Spleen (tissue), 11 donors: ENCODE measurements around the gene MUC5B. TPM values are rescaled to one million over a fixed set of nuclear protein-coding genes. Genes with fewer than 3 reads are reported as not detected.

ENCODE experiments used
- DNase-seq: peaks from one replicate; pipeline ENCODE4 v3.0.0-alpha.2; 2020
- H3K27ac ChIP-seq, 8 donors: fragments of 200-600 bp; sonication (generic) in 7 of 8; 1 replicate in 4 of 8; 2 replicates in 4 of 8; pipeline versions ENCODE4 v1.5.0 to v1.8.0; 2016 to 2021; ENCODE audit warnings: inconsistent platforms in 4 of 8, mild to moderate bottlenecking in 4 of 8, moderate library complexity in 1 of 8
- H3K27me3 ChIP-seq, 7 donors: fragments of 200-600 bp; sonication (generic) in 6 of 7; replicated peaks in 1 of 7; 1 replicate in 4 of 7; 2 replicates in 3 of 7; pipeline versions ENCODE4 v1.5.0 to v1.8.0; 2016 to 2021; ENCODE audit warnings: inconsistent platforms in 3 of 7, mild to moderate bottlenecking in 1 of 7
- H3K36me3 ChIP-seq, 6 donors: fragments of 200-600 bp; sonication (generic) in 5 of 6; 1 replicate in 4 of 6; 2 replicates in 2 of 6; pipeline versions ENCODE4 v1.5.0 to v1.8.0; 2016 to 2021; ENCODE audit warnings: inconsistent platforms in 2 of 6
- H3K4me1 ChIP-seq, 6 donors: fragments of 200-600 bp; sonication (generic) in 5 of 6; 1 replicate in 3 of 6; 2 replicates in 3 of 6; pipeline versions ENCODE4 v1.5.0 to v1.8.0; 2016 to 2021; ENCODE audit warnings: inconsistent platforms in 3 of 6
- H3K4me3 ChIP-seq, 8 donors: fragments of 200-600 bp; sonication (generic) in 7 of 8; 1 replicate in 4 of 8; 2 replicates in 4 of 8; pipeline versions ENCODE4 v1.5.0 to v1.8.0; 2016 to 2021; ENCODE audit warnings: inconsistent platforms in 4 of 8, mild to moderate bottlenecking in 4 of 8, moderate library complexity in 2 of 8
- H3K9me3 ChIP-seq, 8 donors: fragments of 200-600 bp; sonication (generic) in 7 of 8; 1 replicate in 4 of 8; 2 replicates in 4 of 8; pipeline versions ENCODE4 v1.5.0 to v1.8.0; 2016 to 2021; ENCODE audit warnings: inconsistent platforms in 4 of 8
- POLR2A ChIP-seq, 3 donors: fragments of 450-650 bp; IDR thresholded peaks; one replicate each; pipeline ENCODE4 v1.5.1; 2017; ENCODE audit warnings: antibody characterized with exemption in 3 of 3, mild to moderate bottlenecking in 1 of 3
- POLR2AphosphoS5 ChIP-seq, 3 donors: sonication (generic); formaldehyde crosslinking; IDR thresholded peaks; one replicate each; pipeline ENCODE4 v1.5.1; 2017; ENCODE audit warnings: antibody characterized with exemption in 3 of 3
- WGBS, 5 donors: extraction: QIAGEN DNeasy Blood & Tissue Kit in 3 of 5; methylation state at CpG; one replicate each; pipeline versions ENCODE4 v1.1.5 to v1.1.7; 2013 to 2018; 5-methylcytosine and 5-hydroxymethylcytosine counted together
- intact Hi-C: fragments of 100-400 bp; cut with DNase I; formaldehyde crosslinking; loops from one replicate; pipeline ENCODE4 v1.15.0; 2023; ENCODE audit warnings: low total_unique reads
- polyA plus RNA-seq, 3 donors: library from polyadenylated mRNA; stranded (reverse); fragments of 200-250 nt; gene quantifications; one replicate each; pipeline ENCODE4 v1.2.1, GENCODE V29; 2013
- total RNA-seq, 7 donors: library from RNA; depleted of rRNA in 3 of 7; stranded (reverse); fragments of >200 nt in 3 of 7; fragmentation: NEBNext Ultra II Directional in 4 of 7; extraction: Animal tissue kit (Norgen Biotek cat#: 25700) in 4 of 7; gene quantifications; one replicate each; pipeline versions ENCODE4 v1.1.0 to v1.2.1, GENCODE V29; 2016 to 2021
- TF ChIP-seq, protein P1 (sequence below), 11 experiments: fragments of 200-600 bp in 7 of 11; fragments of 450-650 bp in 4 of 11; sonication (generic) in 4 of 11; IDR thresholded peaks in 8 of 11; conservative IDR thresholded peaks in 3 of 11; 1 replicate in 7 of 11; 2 replicates in 4 of 11; pipeline versions ENCODE4 v1.4.0 to v1.8.0; 2016 to 2021; ENCODE audit warnings: antibody characterized with exemption in 11 of 11, inconsistent platforms in 4 of 11, mild to moderate bottlenecking in 1 of 11
- donor health status: healthy with polysubstance abuse.
- donor health status: DM: no; HTN: no; CAD: no; lungs with moderate emphysema.
- donor health status: DM: no; HTN: no; CAD: no.
- donor health status: Bipolar disorder and iron deficiency.
- donor health status: healthy.
- donor health status: DM: no; HTN: no; CAD: no.
- donor health status: DM: yes; HTN: yes; CAD: no.

Gene MUC5B
- total and polyA plus RNA-seq, 10 donors: under 0.01 to 0.09 (median under 0.01) TPM; not detected in 7

GRCh38 chr11:1298695-1299492 lies 76.0 kb downstream of the MUC5B start:
- 69 to 83% (median 72%) methylated on average over 32 of the region's 32 CpGs for WGBS, 5 donors
- H3K4me1 ChIP-seq: peaks cover 15 to 71% (median 52%) of the 10 kb centered on the region in 6 donors

GRCh38 chr11:1299621-1300020 lies 76.8 kb downstream of the MUC5B start:
- Histone ChIP-seq H3K9me3 (no peaks in the 10 kb centered on the region), H3K36me3 (peaks cover 0 to 85% (median 23%) of the 10 kb centered on the region in 6 donors), H3K27ac (peak overlapping the region in 6 of 8 donors; percentile 1 to 72 (median 55)), H3K4me1 (peaks cover 18 to 78% (median 59%) of the 10 kb centered on the region in 6 donors), H3K4me3 (no peak overlapping the region), H3K27me3 (no peaks in the 10 kb centered on the region)
- no peak for TF ChIP-seq POLR2A (IDR thresholded peaks at IDR 0.05)
- TF ChIP-seq POLR2AphosphoS5 (IDR thresholded peaks at IDR 0.05): no peak
- TF ChIP-seq, protein P1, sequence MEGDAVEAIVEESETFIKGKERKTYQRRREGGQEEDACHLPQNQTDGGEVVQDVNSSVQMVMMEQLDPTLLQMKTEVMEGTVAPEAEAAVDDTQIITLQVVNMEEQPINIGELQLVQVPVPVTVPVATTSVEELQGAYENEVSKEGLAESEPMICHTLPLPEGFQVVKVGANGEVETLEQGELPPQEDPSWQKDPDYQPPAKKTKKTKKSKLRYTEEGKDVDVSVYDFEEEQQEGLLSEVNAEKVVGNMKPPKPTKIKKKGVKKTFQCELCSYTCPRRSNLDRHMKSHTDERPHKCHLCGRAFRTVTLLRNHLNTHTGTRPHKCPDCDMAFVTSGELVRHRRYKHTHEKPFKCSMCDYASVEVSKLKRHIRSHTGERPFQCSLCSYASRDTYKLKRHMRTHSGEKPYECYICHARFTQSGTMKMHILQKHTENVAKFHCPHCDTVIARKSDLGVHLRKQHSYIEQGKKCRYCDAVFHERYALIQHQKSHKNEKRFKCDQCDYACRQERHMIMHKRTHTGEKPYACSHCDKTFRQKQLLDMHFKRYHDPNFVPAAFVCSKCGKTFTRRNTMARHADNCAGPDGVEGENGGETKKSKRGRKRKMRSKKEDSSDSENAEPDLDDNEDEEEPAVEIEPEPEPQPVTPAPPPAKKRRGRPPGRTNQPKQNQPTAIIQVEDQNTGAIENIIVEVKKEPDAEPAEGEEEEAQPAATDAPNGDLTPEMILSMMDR (IDR thresholded peaks at IDR 0.05 in 8 of 11, conservative IDR thresholded peaks at IDR 0.05 in 3 of 11): no peak
- intact Hi-C loops: loop anchor here (10.0 kb wide), 1 partner anchor 225 kb away; no protein-coding TSS in a partner anchor
- 88 to 94% (median 90%) methylated on average over 22 to 23 of the region's 23 CpGs for WGBS, 5 donors
- DNase-seq: peak; percentile 76

More at GRCh38 chr11:1298695-1299492, 76.0 kb downstream of the MUC5B start:
- TF ChIP-seq POLR2AphosphoS5 (IDR thresholded peaks at IDR 0.05): peak in 2 of 3 donors; percentile 28 to 55
- TF ChIP-seq, protein P1 (IDR thresholded peaks at IDR 0.05 in 8 of 11, conservative IDR thresholded peaks at IDR 0.05 in 3 of 11): no peak
- Histone ChIP-seq H3K9me3 (no peaks in the 10 kb centered on the region), H3K36me3 (peaks cover 0 to 81% (median 24%) of the 10 kb centered on the region in 6 donors), H3K27ac (peak overlapping the region in 5 of 8 donors; percentile 1 to 72 (median 58)), H3K4me3 (no peak overlapping the region), H3K27me3 (no peaks in the 10 kb centered on the region)
- peak; percentile 90 for DNase-seq
- intact Hi-C loops: no loop called here

DNA sequence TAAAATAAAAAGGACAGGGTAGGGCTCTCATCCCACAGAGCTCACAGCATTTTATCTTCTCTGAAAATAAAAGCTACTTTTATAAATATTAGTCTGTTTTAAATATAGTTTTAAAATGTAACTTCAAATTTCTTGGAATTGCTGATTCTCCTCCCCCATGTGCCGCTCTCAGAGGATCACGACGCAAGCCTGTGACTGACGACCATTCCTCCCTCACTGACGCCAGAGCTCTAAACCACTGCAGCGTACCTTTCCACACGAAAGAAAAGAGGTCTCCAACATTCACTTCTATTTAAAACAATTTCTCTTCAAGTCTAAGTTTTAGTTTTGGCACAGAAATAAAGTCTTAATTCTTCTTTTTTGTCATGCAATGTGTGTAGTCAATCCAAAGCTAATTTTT lies 77.3 kb downstream of the MUC5B start:
- no peaks in the 10 kb centered on the region for H3K27me3 ChIP-seq
- intact Hi-C loops: loop anchor here (10.0 kb wide), 1 partner anchor 225 kb away; no protein-coding TSS in a partner anchor
- no peak overlapping the region for H3K4me3 ChIP-seq
- H3K27ac ChIP-seq: peak overlapping the region in 2 of 8 donors; percentile 1 to 72
- H3K36me3 ChIP-seq: peaks cover 0 to 86% (median 23%) of the 10 kb centered on the region in 6 donors
- H3K4me1 ChIP-seq: peaks cover 18 to 82% (median 63%) of the 10 kb centered on the region in 6 donors
- WGBS, 5 donors: 74 to 91% (median 79%) methylated on average over 7 of the region's 7 CpGs
- no peaks in the 10 kb centered on the region for H3K9me3 ChIP-seq
- TF ChIP-seq POLR2AphosphoS5 (IDR thresholded peaks at IDR 0.05) (no peak), POLR2A (IDR thresholded peaks at IDR 0.05) (no peak)
- TF ChIP-seq, protein P1 (IDR thresholded peaks at IDR 0.05 in 8 of 11, conservative IDR thresholded peaks at IDR 0.05 in 3 of 11): no peak
- DNase-seq: no peak
